Naive thymus-derived CD4-positive, alpha-beta T cell (primary cell): ENCODE measurements around the gene EPHB3. TPM values are rescaled to one million over a fixed set of nuclear protein-coding genes. Genes with fewer than 3 reads are reported as not detected.

Experiments used
- ATAC-seq: fragments of 150-1000 bp; cut with Tn5 transposase; 2 replicates; pipeline ENCODE4 v1.10.0; 2021; ENCODE audit warnings: mild to moderate bottlenecking, moderate library complexity
- CTCF ChIA-PET: fragments of 350-600 bp; sonication (Branson Sonifier 250); formaldehyde crosslinking; loops from one replicate; lab custom pipeline; 2021; ENCODE audit warnings: antibody characterized with exemption; lab: Charles Lee
- POLR2A ChIA-PET: fragments of 350-600 bp; sonication (Branson Sonifier 250); formaldehyde crosslinking; loops from one replicate; lab custom pipeline; 2021; ENCODE audit warnings: antibody characterized with exemption, inconsistent platforms; lab: Charles Lee
- DNase-seq, 9 donors: peaks; one replicate each; pipeline versions ENCODE4 v3.0.0 to v3.0.0-alpha.2; 2020 to 2022; ENCODE audit warnings: mixed read lengths in 1 of 9
- H3K27ac ChIP-seq: one replicate; pipeline ENCODE4 v1.7.0; 2013; ENCODE audit warnings: mild to moderate bottlenecking, low read depth, low read length, moderate library complexity
- H3K27me3 ChIP-seq, 2 donors: one replicate each; pipeline ENCODE4 v1.7.0; 2013; ENCODE audit warnings: low read length in 2 of 2, mild to moderate bottlenecking in 2 of 2, moderate library complexity in 2 of 2; ENCODE audit not compliant: control insufficient read depth in 2 of 2, insufficient read depth in 2 of 2
- H3K36me3 ChIP-seq, 3 experiments: 1 replicate in 2 of 3; 2 replicates in 1 of 3; pipeline ENCODE4 v1.7.0; 2013; ENCODE audit warnings: low read length in 3 of 3, mild to moderate bottlenecking in 3 of 3, moderate library complexity in 1 of 3; ENCODE audit not compliant: insufficient read depth in 3 of 3, control insufficient read depth in 2 of 3
- H3K4me1 ChIP-seq, 2 donors: one replicate each; pipeline ENCODE4 v1.7.0; 2013; ENCODE audit warnings: low read length in 2 of 2, mild to moderate bottlenecking in 2 of 2, moderate library complexity in 1 of 2; ENCODE audit not compliant: control insufficient read depth in 2 of 2, insufficient read depth in 2 of 2
- H3K4me3 ChIP-seq: 2 replicates; pipeline ENCODE4 v1.7.0; 2013; ENCODE audit warnings: mild to moderate bottlenecking, low read length
- H3K9me3 ChIP-seq, 3 experiments: 1 replicate in 2 of 3; 2 replicates in 1 of 3; pipeline ENCODE4 v1.7.0; 2013; ENCODE audit warnings: low read length in 3 of 3; ENCODE audit not compliant: control insufficient read depth in 2 of 3
- H3K27ac Mint-ChIP-seq, 9 donors: one replicate each; pipeline ENCODE4 v1.8.0; 2020 to 2022; ENCODE audit warnings: mixed read lengths in 9 of 9, mild to moderate bottlenecking in 8 of 9, moderate library complexity in 5 of 9, inconsistent platforms in 2 of 9
- H3K27me3 Mint-ChIP-seq, 5 donors: one replicate each; pipeline ENCODE4 v1.8.0; 2021 to 2022; ENCODE audit warnings: mixed read lengths in 5 of 5, mild to moderate bottlenecking in 1 of 5
- H3K36me3 Mint-ChIP-seq, 5 donors: one replicate each; pipeline ENCODE4 v1.8.0; 2020 to 2022; ENCODE audit warnings: mixed read lengths in 5 of 5, mild to moderate bottlenecking in 3 of 5, inconsistent platforms in 1 of 5
- H3K4me1 Mint-ChIP-seq, 7 donors: one replicate each; pipeline ENCODE4 v1.8.0; 2020 to 2022; ENCODE audit warnings: mixed read lengths in 7 of 7, mild to moderate bottlenecking in 3 of 7, inconsistent platforms in 1 of 7
- H3K4me3 Mint-ChIP-seq, 10 donors: one replicate each; pipeline ENCODE4 v1.8.0; 2020 to 2022; ENCODE audit warnings: mild to moderate bottlenecking in 10 of 10, mixed read lengths in 10 of 10, moderate library complexity in 6 of 10, inconsistent platforms in 2 of 10
- H3K9me3 Mint-ChIP-seq, 11 donors: one replicate each; pipeline ENCODE4 v1.8.0; 2020 to 2022; ENCODE audit warnings: mixed read lengths in 11 of 11, mild to moderate bottlenecking in 4 of 11, inconsistent platforms in 1 of 11, moderate library complexity in 1 of 11
- intact Hi-C, 2 donors: fragments of 100-400 bp; cut with micrococcal nuclease; formaldehyde crosslinking; loops; one replicate each; pipeline ENCODE4 v1.15.1; 2023
- polyA plus RNA-seq, 2 donors: library from polyadenylated mRNA; unstranded; fragments of 300-500 nt; fragmentation: Illumina TruSeq; gene quantifications; one replicate each; pipeline ENCODE4 v1.2.3, GENCODE V29; 2021
- total RNA-seq, 6 experiments: library from RNA in 5 of 6; stranded (reverse) in 5 of 6; gene quantifications; 1 replicate in 5 of 6; 2 replicates in 1 of 6; pipeline ENCODE4 v1.2.3 and lab custom pipeline; 2021 to 2026

The EPHB3 gene
- total and polyA plus RNA-seq, 7 experiments from 2014 or later, result 0.04 to 0.49 (median 0.32) TPM

DNA sequence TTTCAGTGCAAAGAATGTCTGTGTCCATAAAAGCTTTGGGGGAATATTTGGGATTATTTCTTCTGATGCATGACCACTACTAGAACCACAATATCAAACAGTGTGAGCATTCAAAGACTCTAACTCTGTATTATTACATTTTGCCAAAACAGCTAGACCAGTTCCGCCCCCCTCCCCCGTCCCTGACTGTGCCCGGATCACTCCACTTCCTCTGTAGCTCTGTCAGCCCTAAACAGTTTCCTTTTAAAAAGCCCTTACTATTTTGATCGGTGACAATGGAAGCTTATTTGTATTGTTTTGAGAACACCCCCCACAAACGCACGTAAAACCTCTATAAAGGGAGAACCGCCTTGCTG is 36.6 kb upstream of the EPHB3 start:
- peak overlapping the region; percentile 73 for H3K4me3 ChIP-seq
- intact Hi-C loops, result loop anchor here (1.0 to 10.0 kb wide), 5 partner anchors 12 to 390 kb away; partner anchors contain the start of gene EIF2B5 (in 2 of the 2)
- peak overlapping the region; percentile 87 to 92 (median 90) for H3K4me3 Mint-ChIP-seq
- peak in 2 of 9 donors; percentile 34 to 35 for DNase-seq
- POLR2A ChIA-PET, result interaction anchor here (0.7 to 1.6 kb wide), 4 partner anchors 12 to 36 kb away, joined by 3 to 5 read pairs (median 4); partner anchors contain the start of gene EPHB3
- H3K36me3 ChIP-seq, result no peaks in the 10 kb centered on the region
- no peaks in the 10 kb centered on the region for H3K36me3 Mint-ChIP-seq
- CTCF ChIA-PET, result interaction anchor here (0.7 to 5.2 kb wide), 6 partner anchors 11 to 106 kb away, joined by 3 to 27 read pairs (median 4); partner anchors contain the start of gene EPHB3
- H3K4me1 Mint-ChIP-seq, result peaks cover 0 to 22% (median 15%) of the 10 kb centered on the region in 7 donors
- H3K9me3 Mint-ChIP-seq, result no peaks in the 10 kb centered on the region
- no peaks in the 10 kb centered on the region for H3K9me3 ChIP-seq
- H3K27me3 ChIP-seq, result peaks cover 0 to 8% of the 10 kb centered on the region in 2 donors
- H3K4me1 ChIP-seq, result peaks cover 0 to 5% of the 10 kb centered on the region in 2 donors
- peaks cover 0 to 49% (median 21%) of the 10 kb centered on the region in 5 donors for H3K27me3 Mint-ChIP-seq
- H3K27ac Mint-ChIP-seq, result peak overlapping the region; percentile 59 to 93 (median 82)
- H3K27ac ChIP-seq, result peak overlapping the region; percentile 21
- ATAC-seq, result peak; percentile 73

DNA sequence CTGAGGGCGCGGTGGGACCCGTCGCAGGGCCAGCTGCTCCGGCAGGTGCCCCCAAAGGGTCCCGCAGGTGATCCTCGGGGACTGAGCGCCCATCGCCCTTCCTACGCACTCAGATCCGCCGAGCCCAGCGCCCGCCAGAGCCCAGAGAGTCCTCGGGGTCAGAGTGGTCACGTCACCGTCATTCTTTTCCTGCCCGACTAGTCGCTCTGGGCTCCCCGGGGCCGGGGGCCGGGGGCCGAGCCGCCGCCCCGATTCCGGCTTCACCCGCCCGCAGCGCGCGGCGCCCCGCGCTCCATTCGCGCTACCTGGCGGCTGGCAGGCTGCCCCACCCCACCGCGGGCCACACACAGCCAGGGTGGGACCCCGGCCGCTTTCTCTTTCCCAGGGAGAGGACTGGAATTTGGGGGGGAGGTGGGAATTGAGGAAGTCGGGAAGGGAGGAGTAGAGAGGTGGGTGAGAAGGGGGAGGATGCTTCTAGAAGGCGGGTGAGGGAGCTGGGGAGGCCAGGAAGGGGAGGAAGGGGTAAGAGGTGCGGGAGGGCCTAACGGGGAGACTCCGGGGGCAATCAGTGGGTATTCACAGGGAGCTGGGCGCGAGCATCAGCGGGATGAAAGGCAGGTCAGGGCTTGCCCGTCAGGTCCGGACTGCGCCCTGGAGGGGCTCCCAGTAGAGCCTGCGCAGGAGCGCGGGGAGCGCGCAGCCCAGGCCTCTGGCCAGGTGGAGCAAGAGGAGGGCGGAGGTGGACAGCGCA is 36.1 kb upstream of the EPHB3 start:
- H3K36me3 Mint-ChIP-seq, result no peaks in the 10 kb centered on the region

DNA sequence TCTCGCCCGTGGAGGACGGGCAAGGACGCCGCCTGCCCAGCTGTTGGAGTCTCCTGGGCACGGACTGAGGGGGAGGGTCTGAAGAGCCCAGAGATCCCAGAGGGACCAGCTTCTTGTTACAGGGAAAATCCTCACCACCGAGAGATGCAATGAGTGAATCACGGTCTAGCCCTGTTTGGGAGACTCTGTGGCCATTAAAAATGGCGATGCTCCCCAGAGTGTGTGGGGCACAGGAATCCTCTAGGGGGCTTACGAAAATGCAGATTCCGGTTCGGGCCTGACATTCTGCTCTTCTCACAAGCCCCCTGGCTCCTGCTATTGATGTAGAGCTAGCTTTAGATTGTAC is 35.5 kb upstream of the EPHB3 start:
- no peak overlapping the region for H3K27ac Mint-ChIP-seq
- Histone ChIP-seq H3K36me3 (no peaks in the 10 kb centered on the region), H3K4me1 (peaks cover 0 to 5% of the 10 kb centered on the region in 2 donors), H3K4me3 (peak overlapping the region; percentile 73), H3K9me3 (no peaks in the 10 kb centered on the region), H3K27ac (no peak overlapping the region), H3K27me3 (peaks cover 0 to 8% of the 10 kb centered on the region in 2 donors)
- ChIA-PET POLR2A (interaction anchor here (0.6 to 1.6 kb wide), 3 partner anchors 13 to 172 kb away, joined by 3 to 5 read pairs (median 4); no protein-coding TSS in a partner anchor), CTCF (interaction anchor here (0.6 to 5.2 kb wide), 3 partner anchors 12 to 164 kb away, joined by 3 to 27 read pairs (median 7); no protein-coding TSS in a partner anchor)
- H3K4me1 Mint-ChIP-seq, result peaks cover 0 to 22% (median 15%) of the 10 kb centered on the region in 7 donors
- intact Hi-C loops, result loop anchor here (5.0 to 10.0 kb wide), 2 partner anchors 109 to 391 kb away; partner anchors contain the start of gene EIF2B5 (in 2 of the 2)
- DNase-seq (no peak), ATAC-seq (no peak)
- peak overlapping the region; percentile 5 to 92 (median 75) for H3K4me3 Mint-ChIP-seq
- H3K9me3 Mint-ChIP-seq, result no peaks in the 10 kb centered on the region
- H3K36me3 Mint-ChIP-seq, result no peaks in the 10 kb centered on the region
- H3K27me3 Mint-ChIP-seq, result peaks cover 6 to 55% (median 21%) of the 10 kb centered on the region in 5 donors

More for the DNA sequence above, 36.1 kb upstream of the EPHB3 start:
- Histone ChIP-seq H3K4me3 (peak overlapping the region; percentile 73), H3K27me3 (peaks cover 0 to 8% of the 10 kb centered on the region in 2 donors), H3K4me1 (peaks cover 0 to 5% of the 10 kb centered on the region in 2 donors), H3K36me3 (no peaks in the 10 kb centered on the region), H3K27ac (peak overlapping the region; percentile 21), H3K9me3 (no peaks in the 10 kb centered on the region)
- Mint-ChIP-seq H3K4me1 (peaks cover 0 to 22% (median 15%) of the 10 kb centered on the region in 7 donors), H3K4me3 (peak overlapping the region; percentile 87 to 92 (median 90)), H3K27me3 (peaks cover 3 to 50% (median 21%) of the 10 kb centered on the region in 5 donors), H3K27ac (peak overlapping the region; percentile 59 to 93 (median 82)), H3K9me3 (no peaks in the 10 kb centered on the region)
- intact Hi-C loops, result loop anchor here (1.0 to 10.0 kb wide), 5 partner anchors 12 to 391 kb away; partner anchors contain the start of gene EIF2B5 (in 2 of the 2)
- DNase-seq (peak in 4 of 9 donors; percentile 33 to 41 (median 36)), ATAC-seq (peak; percentile 45)
- ChIA-PET POLR2A (interaction anchor here (0.6 to 1.6 kb wide), 4 partner anchors 12 to 172 kb away, joined by 3 to 5 read pairs (median 4); no protein-coding TSS in a partner anchor), CTCF (interaction anchor here (0.6 to 5.2 kb wide), 8 partner anchors 11 to 163 kb away, joined by 3 to 27 read pairs (median 4); partner anchors contain the start of gene EPHB3)

DNA sequence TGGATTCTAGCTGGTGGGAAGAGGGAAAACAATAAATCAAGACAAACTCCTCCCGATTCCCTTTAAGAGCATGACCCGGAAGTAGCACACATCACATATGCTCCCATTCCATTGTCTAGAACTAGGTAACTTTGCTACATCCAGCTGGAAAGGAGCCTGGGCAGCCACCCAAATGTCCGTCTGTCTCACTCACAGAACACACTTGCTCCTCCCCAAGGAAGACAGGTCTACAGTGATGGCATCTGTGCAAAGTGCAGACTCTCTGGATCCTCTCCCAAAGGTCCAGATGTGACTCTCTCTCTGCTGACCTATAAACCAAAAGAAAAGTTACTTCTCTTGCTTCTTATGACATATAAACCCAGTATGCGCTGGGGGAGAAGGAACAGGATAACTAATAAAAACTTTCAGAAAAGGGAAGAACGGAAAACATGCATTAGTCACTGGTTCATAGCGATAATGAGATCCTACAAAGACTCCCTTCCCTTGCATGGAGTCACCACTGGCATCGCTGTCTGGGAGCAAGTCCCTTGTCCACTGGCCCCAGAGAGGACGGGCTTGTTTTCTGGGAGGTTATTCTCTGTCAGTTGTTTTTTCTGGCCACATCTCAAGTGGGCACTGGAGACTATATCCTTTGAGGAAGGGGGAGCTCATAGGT is 29.8 kb upstream of the EPHB3 start:
- H3K27ac ChIP-seq, result no peak overlapping the region
- Mint-ChIP-seq H3K4me3 (no peak overlapping the region), H3K27me3 (peaks cover 0 to 47% (median 8%) of the 10 kb centered on the region in 5 donors), H3K9me3 (no peaks in the 10 kb centered on the region), H3K36me3 (no peaks in the 10 kb centered on the region), H3K4me1 (no peaks in the 10 kb centered on the region), H3K27ac (no peak overlapping the region)
- no peaks in the 10 kb centered on the region for H3K9me3 ChIP-seq
- H3K4me3 ChIP-seq, result no peak overlapping the region
- H3K27me3 ChIP-seq, result no peaks in the 10 kb centered on the region
- POLR2A ChIA-PET, result no interaction called here
- H3K36me3 ChIP-seq, result no peaks in the 10 kb centered on the region
- intact Hi-C loops, result no loop called here
- DNase-seq (no peak), ATAC-seq (no peak)
- no peaks in the 10 kb centered on the region for H3K4me1 ChIP-seq
- CTCF ChIA-PET, result interaction anchor here (1.1 kb wide), 1 partner anchor 9 kb away, joined by 8 read pairs; no protein-coding TSS in a partner anchor

DNA sequence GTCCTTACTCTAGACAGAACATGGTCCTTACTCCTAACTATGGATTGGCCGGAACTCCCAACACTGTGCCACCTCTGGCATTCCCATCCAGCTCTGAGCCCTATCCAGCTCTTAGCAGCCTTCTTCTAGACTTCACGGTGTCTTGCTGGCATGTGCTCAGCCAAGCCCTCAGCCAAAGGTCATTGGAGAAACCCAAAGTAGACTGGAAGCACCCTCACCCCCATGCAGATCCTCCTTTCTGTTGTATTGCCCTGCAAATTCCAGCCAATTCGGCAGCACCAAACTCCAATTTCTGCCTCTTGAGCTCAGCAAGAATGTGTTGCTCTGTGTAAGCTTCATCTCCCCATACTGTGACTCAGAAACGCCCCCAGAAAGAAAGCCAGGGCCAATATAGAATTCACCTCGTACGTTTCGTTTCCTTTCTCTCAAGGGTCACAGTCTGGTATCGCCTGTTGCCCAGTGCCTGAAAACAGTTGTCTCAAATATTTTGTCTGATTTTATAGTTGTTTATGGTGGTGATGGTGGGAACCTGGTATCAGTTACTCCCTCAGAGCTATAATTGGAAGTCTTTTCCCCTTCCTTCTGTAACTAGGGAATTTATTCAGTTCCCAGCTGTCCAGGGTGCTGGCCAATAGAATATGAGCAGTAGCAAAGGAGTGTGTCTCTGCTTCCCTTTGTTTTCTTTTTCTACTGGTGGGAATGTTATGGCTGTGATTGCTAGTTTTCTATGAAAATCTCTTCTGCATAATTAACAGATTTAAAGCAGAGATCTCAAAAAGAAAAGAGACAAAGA is 28.4 kb upstream of the EPHB3 start:
- Histone ChIP-seq H3K27ac (no peak overlapping the region), H3K27me3 (no peaks in the 10 kb centered on the region), H3K4me3 (no peak overlapping the region), H3K9me3 (no peaks in the 10 kb centered on the region), H3K4me1 (no peaks in the 10 kb centered on the region), H3K36me3 (no peaks in the 10 kb centered on the region)
- ATAC-seq (no peak), DNase-seq (no peak)
- intact Hi-C loops, result no loop called here
- Mint-ChIP-seq H3K9me3 (no peaks in the 10 kb centered on the region), H3K4me3 (no peak overlapping the region), H3K27me3 (peaks cover 0 to 46% (median 8%) of the 10 kb centered on the region in 5 donors), H3K4me1 (no peaks in the 10 kb centered on the region), H3K27ac (no peak overlapping the region), H3K36me3 (no peaks in the 10 kb centered on the region)
- ChIA-PET CTCF (no interaction called here), POLR2A (no interaction called here)
